Sciatic nerve (tissue), 2 donors: ENCODE data around the gene GNG10. TPM values are rescaled to one million over a fixed set of nuclear protein-coding genes. Genes with fewer than 3 reads are reported as not detected.

ENCODE experiments used
- ATAC-seq: fragments of 200-7000 bp; cut with Tn5 transposase; one replicate; pipeline ENCODE4 v1.9.1; 2020; ENCODE audit warnings: mild to moderate bottlenecking, moderate library complexity
- DNase-seq: peaks from one replicate; pipeline ENCODE4 v3.0.0-alpha.2; 2020; ENCODE audit warnings: low spot score
- intact Hi-C: fragments of 100-400 bp; cut with DNase I; formaldehyde crosslinking; loops from one replicate; pipeline ENCODE4 v1.14.2; 2022
- total RNA-seq: library from RNA; stranded (reverse); fragmentation: NEBNext Ultra II Directional; extraction: Animal tissue kit (Norgen Biotek cat#: 25700); gene quantifications from one replicate; pipeline ENCODE4 v1.2.1, GENCODE V29; 2021
- donor health status: DM: no; HTN: no; CAD: no.
- donor health status: DM: no; HTN: no; CAD: no.

GNG10 gene
- total RNA-seq, 1 donor from 2014 or later = 24.6 TPM

DNA sequence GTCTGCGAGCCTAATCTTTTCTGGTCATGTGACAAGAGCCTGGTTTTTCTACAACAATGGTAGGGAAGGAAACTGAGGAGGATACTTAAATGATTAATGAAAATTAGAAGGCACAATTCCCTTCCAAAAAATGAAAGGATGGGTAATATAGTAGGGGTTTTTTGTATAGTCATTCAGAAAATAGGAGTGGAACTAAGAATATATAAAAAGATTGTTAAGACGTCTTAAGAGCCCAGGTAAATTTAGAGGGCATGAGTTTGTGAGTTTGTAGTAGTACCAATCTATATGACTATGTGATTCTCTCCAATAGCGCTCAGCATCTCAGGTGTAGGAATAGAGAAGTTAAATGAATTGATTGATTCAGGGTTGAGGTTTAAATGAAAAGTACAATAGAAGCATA is 50.1 kb downstream of the GNG10 start:
- intact Hi-C loops = no loop called here
- DNase-seq (no peak), ATAC-seq (no peak)

DNA sequence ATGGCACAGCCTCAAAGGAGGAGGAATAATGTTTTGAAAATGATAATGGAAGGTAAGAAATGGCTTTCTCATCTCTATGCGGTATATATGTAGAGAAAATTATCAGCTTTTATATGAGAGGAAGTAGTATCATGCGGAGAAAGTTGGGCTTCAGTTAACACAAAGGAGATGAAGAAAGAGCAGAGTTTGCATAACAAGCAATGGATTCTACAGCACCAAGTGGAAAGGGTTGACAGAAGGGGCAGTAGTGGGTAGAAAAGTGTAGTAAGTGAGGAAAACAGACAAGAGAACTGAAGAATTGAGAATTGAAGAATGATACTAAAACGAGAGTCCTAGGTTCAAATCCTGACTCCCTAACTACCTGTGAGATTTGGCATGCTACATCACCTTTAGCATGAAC is 51.0 kb downstream of the GNG10 start:
- intact Hi-C loops = no loop called here
- no peak for ATAC-seq
- no peak for DNase-seq

DNA sequence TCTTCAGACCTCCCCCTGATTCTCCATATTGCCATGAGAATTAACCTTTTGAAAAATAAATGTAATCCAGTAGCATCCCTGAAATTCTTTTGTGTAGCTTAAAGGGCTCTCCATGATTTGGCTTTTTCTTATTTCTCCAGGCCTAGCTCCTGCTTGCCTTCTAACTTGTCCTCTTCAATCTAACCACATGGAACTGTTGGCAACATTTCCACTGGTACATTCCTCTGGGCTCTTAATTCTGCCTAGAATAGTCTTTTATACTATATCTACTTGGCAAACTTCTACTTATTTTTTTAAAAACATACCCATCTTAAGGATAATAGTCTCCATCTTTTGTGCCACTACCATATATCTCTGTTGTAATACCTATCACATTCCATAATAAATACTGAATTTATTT is 54.1 kb downstream of the GNG10 start:
- ATAC-seq (no peak), DNase-seq (no peak)
- intact Hi-C loops = no loop called here

DNA sequence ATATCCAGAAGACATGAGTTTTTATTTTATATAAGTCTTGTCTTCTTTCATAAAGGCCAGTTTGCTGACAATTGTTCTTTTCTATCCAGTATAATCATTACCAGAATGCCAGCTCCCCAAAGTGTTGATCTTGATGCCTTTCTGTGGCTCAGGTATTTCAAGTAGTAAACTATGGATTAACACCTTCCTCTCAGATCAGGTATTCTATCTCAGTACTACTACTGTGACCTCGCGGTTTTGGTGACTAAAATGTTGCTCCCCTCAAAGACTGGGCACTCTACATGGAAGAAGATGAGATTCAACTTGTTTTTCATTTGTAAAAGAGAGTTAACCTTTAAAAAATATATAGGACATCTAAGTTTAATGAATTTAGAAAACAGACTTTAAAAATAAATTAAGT is 58.1 kb downstream of the GNG10 start:
- intact Hi-C loops = no loop called here
- DNase-seq (no peak), ATAC-seq (no peak)

Other genes starting within 250 kb of the GNG10 start
- gene ECPAS, start 177.2 kb upstream of the GNG10 start, total RNA-seq = 101 TPM
- 20.1 TPM for gene ZNF483, start 136.4 kb upstream of the GNG10 start, total RNA-seq
- 43.5 TPM for gene PTGR1, start 62.0 kb upstream of the GNG10 start, total RNA-seq
- gene DNAJC25, start 30.3 kb upstream of the GNG10 start, total RNA-seq = 6.7 TPM
- gene SHOC1, start 133.3 kb downstream of the GNG10 start, total RNA-seq = not detected
- gene UGCG, start 235.2 kb downstream of the GNG10 start, total RNA-seq = 69.0 TPM